ENCODE results near the gene BLOC1S1. TPM values are rescaled to one million over a fixed set of nuclear protein-coding genes. Genes with fewer than 3 reads are reported as not detected.

Gene BLOC1S1
- total and polyA plus RNA-seq, 9 of the 15 experiments (the other 6 are each of a cell fraction or from before 2014, with no cell fraction given): 75.2 to 161 (median 98.8) TPM

- TF ChIP-seq ZBTB1 (CRISPR knock-in tag; IDR thresholded peaks at IDR 0.05; ENCODE audit: borderline replicate concordance, low read depth) (no peak), HDAC1 (IDR thresholded peaks at IDR 0.05) (peak in 1 of 2 experiments; percentile 61; a peak in 1 of 4 replicates), PCBP2 (IDR thresholded peaks at IDR 0.05; ENCODE audit: low read depth, low read length, poor library complexity, severe bottlenecking) (no peak), ZNF431 (CRISPR knock-in tag; IDR thresholded peaks at IDR 0.05) (no peak), ZNF277 (CRISPR knock-in tag; IDR thresholded peaks at IDR 0.05; ENCODE audit: borderline replicate concordance) (no peak), PTTG1 (tag; IDR thresholded peaks at IDR 0.05; ENCODE audit: low read depth) (no peak), ZNF41 (CRISPR knock-in tag; conservative IDR thresholded peaks at IDR 0.05) (no peak), MED1 (CRISPR knock-in tag; IDR thresholded peaks at IDR 0.05; ENCODE audit: borderline replicate concordance) (no peak), IRF1 (CRISPR knock-in tag; IDR thresholded peaks at IDR 0.05; ENCODE audit: borderline replicate concordance) (no peak), HNRNPUL1 (IDR thresholded peaks at IDR 0.05; ENCODE audit: low read length) (no peak), RB1 (IDR thresholded peaks at IDR 0.05; ENCODE audit: low read depth) (peak; percentile 42; the same call in 1 of the 2 replicates), CHD4 (IDR thresholded peaks at IDR 0.05; ENCODE audit: insufficient read depth, insufficient replicate concordance, low read depth, low read length, poor library complexity, severe bottlenecking) (no peak), ZNF263 (CRISPR knock-in tag; IDR thresholded peaks at IDR 0.05; ENCODE audit: borderline replicate concordance) (peak; percentile 29; the same call in 1 of the 2 replicates), KLF6 (CRISPR knock-in tag; IDR thresholded peaks at IDR 0.05; ENCODE audit: borderline replicate concordance) (no peak), ZNF212 (CRISPR knock-in tag; IDR thresholded peaks at IDR 0.05) (no peak), BRCA1 (IDR thresholded peaks at IDR 0.05) (no peak), BRCA1 (CRISPR knock-in tag; IDR thresholded peaks at IDR 0.05) (no peak), ZNF551 (CRISPR knock-in tag; IDR thresholded peaks at IDR 0.05) (no peak), ZNF316 (IDR thresholded peaks at IDR 0.05) (no peak), ZNF707 (CRISPR knock-in tag; conservative IDR thresholded peaks at IDR 0.05) (no peak), ZNF436 (CRISPR knock-in tag; IDR thresholded peaks at IDR 0.05) (peak; percentile 86), TCF15 (CRISPR knock-in tag; IDR thresholded peaks at IDR 0.05) (no peak), NFE2L1 (tag; IDR thresholded peaks at IDR 0.05; ENCODE audit: borderline replicate concordance, low read depth) (no peak)
These were observed 27.8 kb downstream of the BLOC1S1 start (continued) for GRCh38 chr12:55743406-55744339.
